Spleen (tissue), 7 donors: ENCODE results near the gene PSMG4.

Source experiments
- CTCF ChIP-seq, 11 experiments: fragments of 200-600 bp in 7 of 11; fragments of 450-650 bp in 4 of 11; sonication (generic) in 4 of 11; IDR thresholded peaks in 8 of 11; conservative IDR thresholded peaks in 3 of 11; 1 replicate in 7 of 11; 2 replicates in 4 of 11; pipeline versions ENCODE4 v1.4.0 to v1.8.0; 2016 to 2021; ENCODE audit warnings: antibody characterized with exemption in 11 of 11, inconsistent platforms in 4 of 11, mild to moderate bottlenecking in 1 of 11
- POLR2A ChIP-seq, 3 donors: fragments of 450-650 bp; IDR thresholded peaks; one replicate each; pipeline ENCODE4 v1.5.1; 2017; ENCODE audit warnings: antibody characterized with exemption in 3 of 3, mild to moderate bottlenecking in 1 of 3
- donor health status: DM: no; HTN: no; CAD: no; lungs with moderate emphysema.
- donor health status: DM: no; HTN: no; CAD: no.
- donor health status: DM: no; HTN: no; CAD: no.

- TF ChIP-seq CTCF (IDR thresholded peaks at IDR 0.05 in 8 of 11, conservative IDR thresholded peaks at IDR 0.05 in 3 of 11) (no peak), POLR2A (IDR thresholded peaks at IDR 0.05) (no peak)
Measured at GRCh38 chr6:3278691-3279090, 19.9 kb downstream of the PSMG4 start.
